Measurements from ENCODE around the gene FBXO33.

- TF ChIP-seq, protein P1, sequence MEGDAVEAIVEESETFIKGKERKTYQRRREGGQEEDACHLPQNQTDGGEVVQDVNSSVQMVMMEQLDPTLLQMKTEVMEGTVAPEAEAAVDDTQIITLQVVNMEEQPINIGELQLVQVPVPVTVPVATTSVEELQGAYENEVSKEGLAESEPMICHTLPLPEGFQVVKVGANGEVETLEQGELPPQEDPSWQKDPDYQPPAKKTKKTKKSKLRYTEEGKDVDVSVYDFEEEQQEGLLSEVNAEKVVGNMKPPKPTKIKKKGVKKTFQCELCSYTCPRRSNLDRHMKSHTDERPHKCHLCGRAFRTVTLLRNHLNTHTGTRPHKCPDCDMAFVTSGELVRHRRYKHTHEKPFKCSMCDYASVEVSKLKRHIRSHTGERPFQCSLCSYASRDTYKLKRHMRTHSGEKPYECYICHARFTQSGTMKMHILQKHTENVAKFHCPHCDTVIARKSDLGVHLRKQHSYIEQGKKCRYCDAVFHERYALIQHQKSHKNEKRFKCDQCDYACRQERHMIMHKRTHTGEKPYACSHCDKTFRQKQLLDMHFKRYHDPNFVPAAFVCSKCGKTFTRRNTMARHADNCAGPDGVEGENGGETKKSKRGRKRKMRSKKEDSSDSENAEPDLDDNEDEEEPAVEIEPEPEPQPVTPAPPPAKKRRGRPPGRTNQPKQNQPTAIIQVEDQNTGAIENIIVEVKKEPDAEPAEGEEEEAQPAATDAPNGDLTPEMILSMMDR (IDR thresholded peaks at IDR 0.05 in 2 of 3, conservative IDR thresholded peaks at IDR 0.05 in 1 of 3; ENCODE audit: borderline replicate concordance in 1 of 3, insufficient read depth in 1 of 3, low read depth in 2 of 3, low read length in 2 of 3) = no peak
- TF ChIP-seq, protein P2, sequence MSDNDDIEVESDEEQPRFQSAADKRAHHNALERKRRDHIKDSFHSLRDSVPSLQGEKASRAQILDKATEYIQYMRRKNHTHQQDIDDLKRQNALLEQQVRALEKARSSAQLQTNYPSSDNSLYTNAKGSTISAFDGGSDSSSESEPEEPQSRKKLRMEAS (IDR thresholded peaks at IDR 0.05) = no peak
- no peak for TF ChIP-seq RAD21 (IDR thresholded peaks at IDR 0.05; ENCODE audit: low read depth)
- TF ChIP-seq, protein P3, sequence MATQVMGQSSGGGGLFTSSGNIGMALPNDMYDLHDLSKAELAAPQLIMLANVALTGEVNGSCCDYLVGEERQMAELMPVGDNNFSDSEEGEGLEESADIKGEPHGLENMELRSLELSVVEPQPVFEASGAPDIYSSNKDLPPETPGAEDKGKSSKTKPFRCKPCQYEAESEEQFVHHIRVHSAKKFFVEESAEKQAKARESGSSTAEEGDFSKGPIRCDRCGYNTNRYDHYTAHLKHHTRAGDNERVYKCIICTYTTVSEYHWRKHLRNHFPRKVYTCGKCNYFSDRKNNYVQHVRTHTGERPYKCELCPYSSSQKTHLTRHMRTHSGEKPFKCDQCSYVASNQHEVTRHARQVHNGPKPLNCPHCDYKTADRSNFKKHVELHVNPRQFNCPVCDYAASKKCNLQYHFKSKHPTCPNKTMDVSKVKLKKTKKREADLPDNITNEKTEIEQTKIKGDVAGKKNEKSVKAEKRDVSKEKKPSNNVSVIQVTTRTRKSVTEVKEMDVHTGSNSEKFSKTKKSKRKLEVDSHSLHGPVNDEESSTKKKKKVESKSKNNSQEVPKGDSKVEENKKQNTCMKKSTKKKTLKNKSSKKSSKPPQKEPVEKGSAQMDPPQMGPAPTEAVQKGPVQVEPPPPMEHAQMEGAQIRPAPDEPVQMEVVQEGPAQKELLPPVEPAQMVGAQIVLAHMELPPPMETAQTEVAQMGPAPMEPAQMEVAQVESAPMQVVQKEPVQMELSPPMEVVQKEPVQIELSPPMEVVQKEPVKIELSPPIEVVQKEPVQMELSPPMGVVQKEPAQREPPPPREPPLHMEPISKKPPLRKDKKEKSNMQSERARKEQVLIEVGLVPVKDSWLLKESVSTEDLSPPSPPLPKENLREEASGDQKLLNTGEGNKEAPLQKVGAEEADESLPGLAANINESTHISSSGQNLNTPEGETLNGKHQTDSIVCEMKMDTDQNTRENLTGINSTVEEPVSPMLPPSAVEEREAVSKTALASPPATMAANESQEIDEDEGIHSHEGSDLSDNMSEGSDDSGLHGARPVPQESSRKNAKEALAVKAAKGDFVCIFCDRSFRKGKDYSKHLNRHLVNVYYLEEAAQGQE (IDR thresholded peaks at IDR 0.05; ENCODE audit: low read depth) = no peak
- no peak for TF ChIP-seq SP1 (IDR thresholded peaks at IDR 0.05; ENCODE audit: low read depth)
- no peak for TF ChIP-seq EZH2 (IDR thresholded peaks at IDR 0.05)
- no peak for TF ChIP-seq CEBPB (IDR thresholded peaks at IDR 0.05; ENCODE audit: low read depth)
- TF ChIP-seq POLR2A (IDR thresholded peaks at IDR 0.05; ENCODE audit: borderline replicate concordance, extremely low read depth, insufficient read depth, insufficient read length) = no peak
- TF ChIP-seq EZH2phosphoT487 (IDR thresholded peaks at IDR 0.05; ENCODE audit: borderline replicate concordance) = no peak
Measured at GRCh38 chr14:39350866-39351265, 81.4 kb downstream of the FBXO33 start.

Measured in HCT116 (cell line).